ENCODE measurements around the gene SLC5A2.

- TF ChIP-seq POLR2A (IDR thresholded peaks at IDR 0.05; ENCODE audit: low read depth, low read length) (no peak), POU2F2 (IDR thresholded peaks at IDR 0.05; ENCODE audit: low read depth, low read length) (no peak), POLR2AphosphoS5 (IDR thresholded peaks at IDR 0.05; ENCODE audit: low read depth, low read length) (no peak)
These were observed 42.2 kb downstream of the SLC5A2 start for GRCh38 chr16:31525113-31525512.
